Smooth muscle cell (in vitro differentiated cells): Measurements from ENCODE around the gene TCHP. TPM values are rescaled to one million over a fixed set of nuclear protein-coding genes. Genes with fewer than 3 reads are reported as not detected.

Experiments used
- DNase-seq: peaks from one replicate; lab custom pipeline; 2025; ENCODE audit not compliant: unreplicated experiment; lab: John Stamatoyannopoulos, UW
- H2AFZ ChIP-seq: fragments of 200-600 bp; sonication (generic); 2 replicates; pipeline ENCODE4 v1.6.0; 2016; ENCODE audit warnings: antibody characterized with exemption, low read depth, mild to moderate bottlenecking
- H3F3A ChIP-seq: fragments of 200-600 bp; sonication (generic); 2 replicates; pipeline ENCODE4 v1.6.0; 2017; ENCODE audit warnings: antibody characterized with exemption, low read depth
- H3K27ac ChIP-seq: fragments of 200-600 bp; sonication (generic); 2 replicates; pipeline ENCODE4 v1.5.1; 2016; ENCODE audit warnings: low read depth, mild to moderate bottlenecking
- H3K27me3 ChIP-seq: fragments of 200-600 bp; sonication (generic); 2 replicates; pipeline ENCODE4 v1.6.1; 2016; ENCODE audit warnings: low read depth, mild to moderate bottlenecking
- H3K36me3 ChIP-seq: fragments of 200-600 bp; sonication (generic); 2 replicates; pipeline ENCODE4 v1.5.1; 2016; ENCODE audit warnings: low read depth
- H3K4me1 ChIP-seq: fragments of 200-600 bp; sonication (generic); 2 replicates; pipeline ENCODE4 v1.5.1; 2016; ENCODE audit warnings: low read depth
- H3K4me2 ChIP-seq: fragments of 200-600 bp; sonication (generic); 2 replicates; pipeline ENCODE4 v1.6.0; 2016; ENCODE audit warnings: mild to moderate bottlenecking
- H3K4me3 ChIP-seq: fragments of 200-600 bp; sonication (generic); 2 replicates; pipeline ENCODE4 v1.5.1; 2016; ENCODE audit warnings: mild to moderate bottlenecking
- H3K79me2 ChIP-seq: fragments of 200-600 bp; sonication (generic); 2 replicates; pipeline ENCODE4 v1.6.0; 2016; ENCODE audit warnings: low read depth, mild to moderate bottlenecking
- H3K9ac ChIP-seq: fragments of 200-600 bp; sonication (generic); 2 replicates; pipeline ENCODE4 v1.6.0; 2016; ENCODE audit warnings: low read depth
- H3K9me3 ChIP-seq: fragments of 200-600 bp; sonication (generic); replicated peaks from 2 replicates; pipeline ENCODE4 v1.5.1; 2016; ENCODE audit warnings: low read depth
- H4K20me1 ChIP-seq: fragments of 200-600 bp; sonication (generic); 2 replicates; pipeline ENCODE4 v1.6.0; 2016; ENCODE audit warnings: low read depth
- WGBS: methylation state at CpG from one replicate; pipeline ENCODE4 v1.1.7; 2016; ENCODE audit warnings: low lambda C conversion rate; 5-methylcytosine and 5-hydroxymethylcytosine counted together
- polyA plus RNA-seq: library from polyadenylated mRNA; unstranded; fragments of >200 nt; fragmentation: Nextera tagmentation; extraction: Ambion mirVana; gene quantifications from 2 replicates; pipeline ENCODE4 v1.2.1, GENCODE V29; 2016
- total RNA-seq: library from RNA; depleted of rRNA; stranded (reverse); fragments of >200 nt; gene quantifications from 2 replicates; pipeline ENCODE4 v1.2.3, GENCODE V29; 2014
- TF ChIP-seq, protein P1 (sequence below): fragments of 200-600 bp; sonication (generic); IDR thresholded peaks from 2 replicates; pipeline ENCODE4 v1.5.1; 2017; ENCODE audit warnings: borderline replicate concordance, mild to moderate bottlenecking, antibody characterized with exemption; ENCODE audit not compliant: insufficient read depth, poor library complexity, severe bottlenecking

TCHP gene
- total and polyA plus RNA-seq, 2 experiments from 2014 or later = 4.2 to 7.7 TPM

- no peak overlapping the region for H3K4me3 ChIP-seq
- no peaks in the 10 kb centered on the region for H4K20me1 ChIP-seq
- no peaks in the 10 kb centered on the region for H3K36me3 ChIP-seq
- H3K4me1 ChIP-seq = no peaks in the 10 kb centered on the region
- WGBS = 75% methylated on average over 3 of the region's 3 CpGs
- H3F3A ChIP-seq = no peaks in the 10 kb centered on the region
- no peak overlapping the region for H3K9ac ChIP-seq
- no peak overlapping the region for H3K27ac ChIP-seq
- no peaks in the 10 kb centered on the region for H3K27me3 ChIP-seq
- H3K4me2 ChIP-seq = no peak overlapping the region
- no peak overlapping the region for H2AFZ ChIP-seq
- no peak for DNase-seq
- no peaks in the 10 kb centered on the region for H3K9me3 ChIP-seq
- TF ChIP-seq, protein P1, sequence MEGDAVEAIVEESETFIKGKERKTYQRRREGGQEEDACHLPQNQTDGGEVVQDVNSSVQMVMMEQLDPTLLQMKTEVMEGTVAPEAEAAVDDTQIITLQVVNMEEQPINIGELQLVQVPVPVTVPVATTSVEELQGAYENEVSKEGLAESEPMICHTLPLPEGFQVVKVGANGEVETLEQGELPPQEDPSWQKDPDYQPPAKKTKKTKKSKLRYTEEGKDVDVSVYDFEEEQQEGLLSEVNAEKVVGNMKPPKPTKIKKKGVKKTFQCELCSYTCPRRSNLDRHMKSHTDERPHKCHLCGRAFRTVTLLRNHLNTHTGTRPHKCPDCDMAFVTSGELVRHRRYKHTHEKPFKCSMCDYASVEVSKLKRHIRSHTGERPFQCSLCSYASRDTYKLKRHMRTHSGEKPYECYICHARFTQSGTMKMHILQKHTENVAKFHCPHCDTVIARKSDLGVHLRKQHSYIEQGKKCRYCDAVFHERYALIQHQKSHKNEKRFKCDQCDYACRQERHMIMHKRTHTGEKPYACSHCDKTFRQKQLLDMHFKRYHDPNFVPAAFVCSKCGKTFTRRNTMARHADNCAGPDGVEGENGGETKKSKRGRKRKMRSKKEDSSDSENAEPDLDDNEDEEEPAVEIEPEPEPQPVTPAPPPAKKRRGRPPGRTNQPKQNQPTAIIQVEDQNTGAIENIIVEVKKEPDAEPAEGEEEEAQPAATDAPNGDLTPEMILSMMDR = no peak
- H3K79me2 ChIP-seq = no peaks in the 10 kb centered on the region
These were observed 62.3 kb downstream of the TCHP start for GRCh38 chr12:109962398-109962797.

GRCh38 chr12:109963330-109963729 lies 63.3 kb downstream of the TCHP start:
- TF ChIP-seq, protein P1 = no peak
- Histone ChIP-seq H4K20me1 (no peaks in the 10 kb centered on the region), H3F3A (no peaks in the 10 kb centered on the region), H3K4me2 (no peak overlapping the region), H3K27me3 (no peaks in the 10 kb centered on the region), H3K9ac (no peak overlapping the region), H3K4me3 (no peak overlapping the region), H2AFZ (no peak overlapping the region), H3K9me3 (no peaks in the 10 kb centered on the region), H3K27ac (no peak overlapping the region), H3K4me1 (no peaks in the 10 kb centered on the region), H3K79me2 (no peaks in the 10 kb centered on the region), H3K36me3 (no peaks in the 10 kb centered on the region)
- 100% methylated on average over 1 of the region's 1 CpG for WGBS
- no peak for DNase-seq

DNA sequence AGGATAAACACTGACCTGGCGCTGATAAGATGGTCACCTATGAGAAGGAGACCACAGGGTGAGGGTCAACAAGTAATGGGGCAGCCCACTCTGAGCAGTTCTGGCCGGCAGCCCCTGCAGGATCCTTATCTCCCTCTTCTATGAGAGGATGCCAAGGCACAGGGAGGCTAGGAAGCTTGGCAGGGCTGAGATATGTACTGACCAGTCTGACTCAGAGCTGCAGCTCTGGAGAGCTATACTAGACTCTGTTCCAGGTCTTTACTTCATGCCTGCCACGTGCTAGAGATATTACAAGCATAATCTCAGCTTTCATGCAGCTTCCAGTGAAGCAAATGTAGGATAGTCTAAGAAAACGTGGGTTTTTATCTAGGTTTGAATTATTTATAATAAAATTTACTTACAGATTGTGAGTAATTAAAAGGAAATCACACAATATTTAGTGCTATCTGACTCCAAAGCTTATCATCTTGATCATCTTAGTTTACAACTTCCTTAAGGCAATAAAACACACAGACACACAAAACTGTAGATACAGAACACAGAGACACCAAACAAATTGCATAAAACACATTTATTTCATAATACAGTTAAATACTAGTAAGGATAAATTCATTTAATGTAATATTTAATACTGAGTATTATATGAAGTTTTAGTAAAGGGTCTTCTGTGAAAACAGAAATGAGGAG lies 63.8 kb downstream of the TCHP start:
- 77% methylated on average over 4 of the region's 4 CpGs for WGBS
- H3K4me2 ChIP-seq = no peak overlapping the region
- no peak overlapping the region for H3K27ac ChIP-seq
- H2AFZ ChIP-seq = no peak overlapping the region
- no peaks in the 10 kb centered on the region for H3F3A ChIP-seq
- H3K36me3 ChIP-seq = no peaks in the 10 kb centered on the region
- DNase-seq = no peak
- no peak overlapping the region for H3K4me3 ChIP-seq
- H3K9ac ChIP-seq = no peak overlapping the region
- H3K27me3 ChIP-seq = no peaks in the 10 kb centered on the region
- TF ChIP-seq, protein P1 = no peak
- no peaks in the 10 kb centered on the region for H3K9me3 ChIP-seq
- H3K79me2 ChIP-seq = no peaks in the 10 kb centered on the region
- H3K4me1 ChIP-seq = no peaks in the 10 kb centered on the region
- H4K20me1 ChIP-seq = no peaks in the 10 kb centered on the region

DNA sequence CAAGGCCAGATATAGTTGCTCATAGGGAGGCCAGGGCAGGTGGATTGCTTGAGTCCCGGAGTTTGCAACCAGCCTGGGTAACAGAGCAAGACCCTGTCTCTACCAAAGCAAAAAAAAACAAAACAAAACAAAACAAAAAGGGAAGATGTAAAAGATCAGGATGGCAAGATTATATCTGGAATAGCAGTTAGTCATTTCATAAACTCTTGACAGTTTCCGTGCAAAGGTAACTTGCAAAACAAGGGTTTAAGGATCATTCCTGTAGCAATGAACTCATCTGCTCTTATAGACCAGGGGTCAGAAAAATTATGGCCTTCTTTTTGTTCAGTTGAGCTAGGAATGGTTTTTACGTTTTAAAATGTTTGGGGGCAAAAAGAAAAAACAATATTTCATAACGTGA lies 66.5 kb downstream of the TCHP start:
- Histone ChIP-seq H3K4me1 (no peaks in the 10 kb centered on the region), H3K36me3 (peaks cover 5% of the 10 kb centered on the region), H3K9me3 (no peaks in the 10 kb centered on the region), H3F3A (no peaks in the 10 kb centered on the region), H3K79me2 (no peaks in the 10 kb centered on the region), H3K4me3 (no peak overlapping the region), H2AFZ (no peak overlapping the region), H3K4me2 (no peak overlapping the region), H3K27ac (no peak overlapping the region), H4K20me1 (no peaks in the 10 kb centered on the region), H3K27me3 (no peaks in the 10 kb centered on the region), H3K9ac (no peak overlapping the region)
- TF ChIP-seq, protein P1 = no peak
- 96% methylated on average over 4 of the region's 4 CpGs for WGBS
- DNase-seq = no peak
